HCT116 (cell line): ENCODE data around the gene GAL3ST2.

ENCODE experiments used
- ELF1 ChIP-seq: IDR thresholded peaks from 2 replicates; pipeline ENCODE4 v1.6.1; 2012; ENCODE audit warnings: low read depth, borderline replicate concordance
- EZH2 ChIP-seq: fragments of 200-600 bp; sonication (generic); IDR thresholded peaks from 2 replicates; pipeline ENCODE4 v1.6.1; 2017; ENCODE audit warnings: antibody characterized with exemption, mixed run types
- EZH2phosphoT487 ChIP-seq: fragments of 200-600 bp; IDR thresholded peaks from 2 replicates; pipeline ENCODE4 v1.6.1; 2018; ENCODE audit warnings: antibody characterized with exemption, borderline replicate concordance
- JUND ChIP-seq: IDR thresholded peaks from 2 replicates; pipeline ENCODE4 v1.6.1; 2012
- POLR2A ChIP-seq: IDR thresholded peaks from 2 replicates; pipeline ENCODE4 v1.7.0; 2011; ENCODE audit warnings: borderline replicate concordance; ENCODE audit not compliant: insufficient read depth, insufficient read length; ENCODE audit errors: extremely low read depth
- POLR2AphosphoS5 ChIP-seq: IDR thresholded peaks from 2 replicates; pipeline ENCODE4 v1.6.1; 2011; ENCODE audit warnings: mild to moderate bottlenecking, low read depth, low read length, moderate library complexity
- RAD21 ChIP-seq: IDR thresholded peaks from 2 replicates; pipeline ENCODE4 v1.6.1; 2012; ENCODE audit warnings: low read depth, mild to moderate bottlenecking
- ZBTB33 ChIP-seq: IDR thresholded peaks from 2 replicates; pipeline ENCODE4 v1.6.1; 2011; ENCODE audit warnings: mild to moderate bottlenecking, low read length, moderate library complexity; ENCODE audit not compliant: insufficient replicate concordance; ENCODE audit errors: extremely low read depth
- ZNF274 ChIP-seq: fragments of 200-500 bp; sonication (Bioruptor generic); IDR thresholded peaks from 2 replicates; pipeline ENCODE4 v1.6.1; 2014; ENCODE audit warnings: mild to moderate bottlenecking, low read depth, low read length, inconsistent platforms
- TF ChIP-seq, protein P1 (sequence below), 3 experiments: fragments of 200-600 bp in 1 of 3; sonication (generic) in 1 of 3; IDR thresholded peaks in 2 of 3; conservative IDR thresholded peaks in 1 of 3; 2 replicates each; pipeline ENCODE4 v1.5.1; 2012 to 2017; ENCODE audit warnings: low read depth in 2 of 3, low read length in 2 of 3, antibody characterized with exemption in 1 of 3, borderline replicate concordance in 1 of 3, control low read depth in 1 of 3, mild to moderate bottlenecking in 1 of 3, mixed read lengths in 1 of 3, mixed run types in 1 of 3, moderate library complexity in 1 of 3; ENCODE audit not compliant: insufficient read depth in 1 of 3

- TF ChIP-seq, protein P1, sequence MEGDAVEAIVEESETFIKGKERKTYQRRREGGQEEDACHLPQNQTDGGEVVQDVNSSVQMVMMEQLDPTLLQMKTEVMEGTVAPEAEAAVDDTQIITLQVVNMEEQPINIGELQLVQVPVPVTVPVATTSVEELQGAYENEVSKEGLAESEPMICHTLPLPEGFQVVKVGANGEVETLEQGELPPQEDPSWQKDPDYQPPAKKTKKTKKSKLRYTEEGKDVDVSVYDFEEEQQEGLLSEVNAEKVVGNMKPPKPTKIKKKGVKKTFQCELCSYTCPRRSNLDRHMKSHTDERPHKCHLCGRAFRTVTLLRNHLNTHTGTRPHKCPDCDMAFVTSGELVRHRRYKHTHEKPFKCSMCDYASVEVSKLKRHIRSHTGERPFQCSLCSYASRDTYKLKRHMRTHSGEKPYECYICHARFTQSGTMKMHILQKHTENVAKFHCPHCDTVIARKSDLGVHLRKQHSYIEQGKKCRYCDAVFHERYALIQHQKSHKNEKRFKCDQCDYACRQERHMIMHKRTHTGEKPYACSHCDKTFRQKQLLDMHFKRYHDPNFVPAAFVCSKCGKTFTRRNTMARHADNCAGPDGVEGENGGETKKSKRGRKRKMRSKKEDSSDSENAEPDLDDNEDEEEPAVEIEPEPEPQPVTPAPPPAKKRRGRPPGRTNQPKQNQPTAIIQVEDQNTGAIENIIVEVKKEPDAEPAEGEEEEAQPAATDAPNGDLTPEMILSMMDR (IDR thresholded peaks at IDR 0.05 in 2 of 3, conservative IDR thresholded peaks at IDR 0.05 in 1 of 3; ENCODE audit: borderline replicate concordance in 1 of 3, insufficient read depth in 1 of 3, low read depth in 2 of 3, low read length in 2 of 3) = no peak
- TF ChIP-seq ZNF274 (no peak), POLR2A (no peak), JUND (no peak), EZH2phosphoT487 (no peak), EZH2 (no peak), RAD21 (no peak), POLR2AphosphoS5 (no peak), ELF1 (no peak), ZBTB33 (no peak)
Measured at GRCh38 chr2:241762321-241762932, 14.2 kb upstream of the GAL3ST2 start.
